HG03135 (cell line): Measurements from ENCODE around the gene ITGAX.
"Not testable (repeated sequence)": the region's sequence is repeated elsewhere in the genome, so short reads cannot be mapped to it uniquely, and the experiment has no call there.

Experiments used
- ATAC-seq: cut with Tn5 transposase; IDR thresholded peaks from one replicate; pipeline ENCODE4 v1.9.1; 2021; ENCODE audit warnings: mild to moderate bottlenecking, moderate library complexity; ENCODE audit not compliant: unreplicated experiment

ITGAX gene

GRCh38 chr16:31354394-31355291, at the start of gene ITGAX:
Gene ITGAX, plus strand, starts transcription at chr16:31355176. Its CDS starts 79 bp downstream, at chr16:31355255.
- ATAC-seq = peak; percentile 64

- ATAC-seq = no peak
These were observed 49.8 kb upstream of the ITGAX start for GRCh38 chr16:31305219-31305618.

GRCh38 chr16:31308381-31308780, 46.6 kb upstream of the ITGAX start:
- not testable (repeated sequence) for ATAC-seq

GRCh38 chr16:31322500-31322899, 32.5 kb upstream of the ITGAX start:
- ATAC-seq = no peak

- no peak for ATAC-seq
These were observed 30.9 kb upstream of the ITGAX start for GRCh38 chr16:31323959-31324629.

- no peak for ATAC-seq
These were observed 29.8 kb upstream of the ITGAX start for GRCh38 chr16:31325171-31325570.

GRCh38 chr16:31327646-31328225, 27.2 kb upstream of the ITGAX start:
- ATAC-seq = no peak

GRCh38 chr16:31328322-31329052, 26.5 kb upstream of the ITGAX start:
- no peak for ATAC-seq

- no peak for ATAC-seq
These were observed 25.1 kb upstream of the ITGAX start for GRCh38 chr16:31329671-31330552.

GRCh38 chr16:31330553-31330890, 24.5 kb upstream of the ITGAX start:
- ATAC-seq = no peak

GRCh38 chr16:31331141-31331764, 23.7 kb upstream of the ITGAX start:
- no peak for ATAC-seq

GRCh38 chr16:31331807-31332301, 23.1 kb upstream of the ITGAX start:
- no peak for ATAC-seq

- no peak for ATAC-seq
These were observed 22.4 kb upstream of the ITGAX start for GRCh38 chr16:31332544-31332943.

- ATAC-seq = no peak
These were observed 21.0 kb upstream of the ITGAX start for GRCh38 chr16:31333686-31334649.

- no peak for ATAC-seq
These were observed 20.0 kb upstream of the ITGAX start for GRCh38 chr16:31334934-31335333.

- no peak for ATAC-seq
These were observed 19.5 kb upstream of the ITGAX start for GRCh38 chr16:31335431-31335830.

- ATAC-seq = not testable (repeated sequence)
These were observed 16.8 kb upstream of the ITGAX start for GRCh38 chr16:31338166-31338685.

GRCh38 chr16:31344712-31345111, 10.3 kb upstream of the ITGAX start:
- peak; percentile 75 for ATAC-seq
